GM12878 (cell line): ENCODE measurements around the gene PLAAT3. TPM values are rescaled to one million over a fixed set of nuclear protein-coding genes. Genes with fewer than 3 reads are reported as not detected.
"Not testable (repeated sequence)": the region's sequence is repeated elsewhere in the genome, so short reads cannot be mapped to it uniquely, and the experiment has no call there.

Experiments
- ATAC-seq: fragments of 200-7000 bp; cut with Tn5 transposase; 3 replicates; pipeline ENCODE4 v1.9.1; 2020; ENCODE audit warnings: mild to moderate bottlenecking, moderate library complexity
- BruUV-seq: library from RNA; stranded (reverse); fragments of 400-500 nt; replicated peaks from 2 replicates; lab custom pipeline; 2021; lab: Mats Ljungman, UMichigan
- CTCF ChIA-PET: fragments of 300-600 bp; sonication (Branson Sonifier 250); formaldehyde crosslinking; extraction: SDS; loops from one replicate; lab custom pipeline; 2021; ENCODE audit warnings: inconsistent platforms; lab: Yijun Ruan, JAX
- POLR2A ChIA-PET: fragments of 350-600 bp; formaldehyde crosslinking; extraction: SDS; loops from one replicate; lab custom pipeline; 2021; ENCODE audit warnings: inconsistent platforms; lab: Charles Lee
- RAD21 ChIA-PET: fragments of 300-600 bp; sonication (Branson Sonifier 250); formaldehyde crosslinking; loops from one replicate; lab custom pipeline; 2023; ENCODE audit warnings: antibody characterized with exemption; ENCODE audit not compliant: unreplicated experiment; lab: Charles Lee
- SMC1A ChIA-PET: fragments of 300-600 bp; sonication (Branson Sonifier 250); formaldehyde crosslinking; loops from one replicate; lab custom pipeline; 2023; ENCODE audit not compliant: unreplicated experiment, uncharacterized antibody; lab: Charles Lee
- DNase-seq: peaks from one replicate; pipeline ENCODE4 v3.0.0-alpha.2; 2011; ENCODE audit warnings: low read depth, low spot score
- FAIRE-seq: peaks from 3 replicates; lab custom pipeline; 2011; peaks lifted over from hg19 to GRCh38; lab: Jason Lieb, UNC
- H2AFZ ChIP-seq: 2 replicates; pipeline ENCODE4 v1.6.0; 2011; ENCODE audit warnings: low read depth, low read length, control low read depth; ENCODE audit not compliant: control insufficient read depth
- H3K27ac ChIP-seq: 2 replicates; pipeline ENCODE4 v1.5.1; 2011; ENCODE audit warnings: control low read depth; ENCODE audit not compliant: control insufficient read depth, insufficient read depth
- H3K27me3 ChIP-seq, 2 experiments: replicated peaks in 1 of 2; 2 replicates each; pipeline versions ENCODE4 v1.6.0 to v1.6.1; 2011; ENCODE audit warnings: low read length in 1 of 2; ENCODE audit not compliant: control insufficient read depth in 2 of 2, insufficient read depth in 2 of 2
- H3K36me3 ChIP-seq, 2 experiments: 2 replicates each; pipeline ENCODE4 v1.5.1; 2011; ENCODE audit warnings: low read length in 1 of 2; ENCODE audit not compliant: control insufficient read depth in 2 of 2, insufficient read depth in 2 of 2
- H3K4me1 ChIP-seq: 2 replicates; pipeline ENCODE4 v1.6.1; 2011; ENCODE audit warnings: mild to moderate bottlenecking, low read length, moderate library complexity, mixed read lengths; ENCODE audit not compliant: control insufficient read depth, insufficient read depth
- H3K4me2 ChIP-seq: 2 replicates; pipeline ENCODE4 v1.6.0; 2011; ENCODE audit warnings: control low read depth; ENCODE audit not compliant: control insufficient read depth, insufficient read depth
- H3K4me3 ChIP-seq: fragments of 200-600 bp; sonication (generic); 2 replicates; pipeline ENCODE4 v1.5.1; 2016
- H3K79me2 ChIP-seq: 2 replicates; pipeline ENCODE4 v1.6.0; 2011; ENCODE audit warnings: low read length; ENCODE audit not compliant: control insufficient read depth, insufficient read depth
- H3K9ac ChIP-seq: 2 replicates; pipeline ENCODE4 v1.8.0; 2011; ENCODE audit warnings: low read length, control low read depth, mixed read lengths; ENCODE audit not compliant: control insufficient read depth, insufficient read depth
- H3K9me3 ChIP-seq: replicated peaks from 3 replicates; pipeline ENCODE4 v1.5.1; 2011; ENCODE audit warnings: mild to moderate bottlenecking, low read length; ENCODE audit not compliant: control insufficient read depth, insufficient read depth
- H4K20me1 ChIP-seq: 2 replicates; pipeline ENCODE4 v1.6.0; 2011; ENCODE audit not compliant: control insufficient read depth, insufficient read depth
- ASH2L ChIP-seq: fragments of 300-600, 200-600 bp; sonication (generic); IDR thresholded peaks from 2 replicates; pipeline ENCODE4 v1.6.1; 2017; ENCODE audit warnings: low read depth, mild to moderate bottlenecking, borderline replicate concordance
- MEF2A ChIP-seq: IDR thresholded peaks from 2 replicates; pipeline ENCODE4 v1.6.1; 2011; ENCODE audit warnings: low read depth, mild to moderate bottlenecking, low read length, moderate library complexity; ENCODE audit not compliant: insufficient read depth
- SUPT20H ChIP-seq: IDR thresholded peaks from 2 replicates; pipeline ENCODE4 v1.6.1; 2011; ENCODE audit warnings: low read depth, mild to moderate bottlenecking, low read length, moderate library complexity, borderline replicate concordance; ENCODE audit not compliant: control insufficient read depth
- WRNIP1 ChIP-seq: IDR thresholded peaks from 2 replicates; pipeline ENCODE4 v1.6.1; 2011; ENCODE audit warnings: low read depth, low read length, improper control_type of control experiment, borderline replicate concordance
- ZNF384 ChIP-seq: IDR thresholded peaks from 2 replicates; pipeline ENCODE4 v1.6.1; 2012; ENCODE audit warnings: low read depth, mild to moderate bottlenecking, low read length, improper control_type of control experiment, borderline replicate concordance
- WGBS: methylation state at CpG from one replicate; pipeline ENCODE4 v1.1.6; 2016; ENCODE audit warnings: low lambda C conversion rate; ENCODE audit not compliant: insufficient replicate concordance, insufficient coverage; ENCODE audit errors: missing lambda C conversion rate; 5-methylcytosine and 5-hydroxymethylcytosine counted together
- in situ Hi-C: fragments of 300-500 bp; cut with MboI; formaldehyde crosslinking; loops from 9 replicates; pipeline ENCODE4 v1.14.3; 2018; ENCODE audit warnings: mixed read lengths
- intact Hi-C: fragments of 100-400 bp; cut with micrococcal nuclease; formaldehyde crosslinking; loops from one replicate; pipeline ENCODE4 v1.14.2; 2022; ENCODE audit not compliant: unreplicated experiment
- polyA plus RNA-seq, 11 experiments: library from polyadenylated mRNA; depleted of rRNA in 4 of 11; unstranded in 6 of 11; stranded (reverse) in 5 of 11; fragments of >200 nt; fragmentation: Nextera tagmentation in 4 of 11; fragmentation: Illumina TruSeq in 1 of 11; extraction: Ambion mirVana in 4 of 11; extraction: Trizol in 1 of 11; gene quantifications; 1 replicate in 1 of 11; 2 replicates in 10 of 11; pipeline versions ENCODE4 v1.2.1 to v1.2.3, GENCODE V29; 2011 to 2016; ENCODE audit warnings: inconsistent platforms in 2 of 11, missing spikeins in 2 of 11, low read depth in 1 of 11
- total RNA-seq, 4 experiments: library from RNA; depleted of rRNA in 3 of 4; stranded (reverse); fragments of >200 nt in 3 of 4; fragmentation: Illumina TruSeq in 1 of 4; extraction: Trizol in 1 of 4; gene quantifications; 2 replicates each; pipeline versions ENCODE4 v1.2.1 to v1.2.3, GENCODE V29; 2013 to 2021
- TF ChIP-seq, protein P1 (sequence below): fragments of 450-650 bp; IDR thresholded peaks from 2 replicates; pipeline ENCODE4 v1.6.1; 2014; ENCODE audit warnings: mild to moderate bottlenecking

Gene PLAAT3
- total and polyA plus RNA-seq, 10 of the 15 experiments (the other 5 are each of a cell fraction or from before 2014, with no cell fraction given) = 4.8 to 37.0 (median 14.8) TPM

DNA sequence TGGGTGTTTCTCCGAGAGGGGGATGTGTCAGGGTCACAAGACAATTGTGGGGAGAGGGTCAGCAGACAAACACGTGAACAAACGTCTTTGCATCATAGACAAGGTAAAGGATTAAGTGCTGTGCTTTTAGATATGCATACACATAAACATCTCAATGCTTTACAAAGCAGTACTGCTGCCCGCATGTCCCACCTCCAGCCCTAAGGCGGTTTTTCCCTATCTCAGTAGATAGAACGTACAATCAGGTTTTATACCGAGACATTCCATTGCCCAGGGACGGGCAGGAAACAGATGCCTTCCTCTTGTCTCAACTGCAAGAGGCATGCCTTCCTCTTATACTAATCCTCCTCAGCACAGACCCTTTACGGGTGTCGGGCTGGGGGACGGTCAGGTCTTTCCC is 86.1 kb downstream of the PLAAT3 start:
- ATAC-seq, H4K20me1 ChIP-seq, CTCF ChIA-PET, H3K9ac ChIP-seq, RAD21 ChIA-PET, H3K9me3 ChIP-seq, H2AFZ ChIP-seq, H3K27ac ChIP-seq, H3K36me3 ChIP-seq, H3K27me3 ChIP-seq, H3K4me2 ChIP-seq, intact Hi-C loops, SMC1A ChIA-PET, DNase-seq, H3K4me1 ChIP-seq, H3K79me2 ChIP-seq, BruUV-seq, FAIRE-seq, POLR2A ChIA-PET, in situ Hi-C loops, H3K4me3 ChIP-seq: not testable (repeated sequence)
- 31% methylated on average over 6 of the region's 11 CpGs for WGBS

- H3K79me2 ChIP-seq = no peaks in the 10 kb centered on the region
- peaks cover 2% of the 10 kb centered on the region; the same call in 2 of the 3 replicates for H3K9me3 ChIP-seq
- 38% methylated on average over 2 of the region's 2 CpGs for WGBS
- no peak overlapping the region for H3K4me2 ChIP-seq
- DNase-seq (no peak), FAIRE-seq (no peak)
- ChIA-PET POLR2A (no interaction called here), RAD21 (no interaction called here), CTCF (no interaction called here)
- no peak overlapping the region for H2AFZ ChIP-seq
- H3K27me3 ChIP-seq = no peaks in the 10 kb centered on the region
- intact Hi-C loops (no loop called here), in situ Hi-C loops (no loop called here)
- H3K4me1 ChIP-seq = peaks cover 4% of the 10 kb centered on the region; the same call in 1 of the 2 replicates
- H3K36me3 ChIP-seq = no peaks in the 10 kb centered on the region
- no TSS peak for BruUV-seq
- no peak overlapping the region for H3K27ac ChIP-seq
- TF ChIP-seq ASH2L = no peak
- no peak for TF ChIP-seq WRNIP1
- no peak for TF ChIP-seq ZNF384
- no peak for TF ChIP-seq MEF2A
- TF ChIP-seq, protein P1, sequence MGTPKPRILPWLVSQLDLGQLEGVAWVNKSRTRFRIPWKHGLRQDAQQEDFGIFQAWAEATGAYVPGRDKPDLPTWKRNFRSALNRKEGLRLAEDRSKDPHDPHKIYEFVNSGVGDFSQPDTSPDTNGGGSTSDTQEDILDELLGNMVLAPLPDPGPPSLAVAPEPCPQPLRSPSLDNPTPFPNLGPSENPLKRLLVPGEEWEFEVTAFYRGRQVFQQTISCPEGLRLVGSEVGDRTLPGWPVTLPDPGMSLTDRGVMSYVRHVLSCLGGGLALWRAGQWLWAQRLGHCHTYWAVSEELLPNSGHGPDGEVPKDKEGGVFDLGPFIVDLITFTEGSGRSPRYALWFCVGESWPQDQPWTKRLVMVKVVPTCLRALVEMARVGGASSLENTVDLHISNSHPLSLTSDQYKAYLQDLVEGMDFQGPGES = no peak
- TF ChIP-seq SUPT20H = no peak
- TF ChIP-seq, all 136 proteins: peak for 0
- Histone ChIP-seq H4K20me1 (no peaks in the 10 kb centered on the region), H3K4me3 (no peak overlapping the region), H3K9ac (no peak overlapping the region)
- SMC1A ChIA-PET = no interaction called here
- no peak for ATAC-seq
Measured at GRCh38 chr11:63527667-63528066, 86.6 kb downstream of the PLAAT3 start.

Other genes starting within 250 kb of the PLAAT3 start
Only the 7 nearest of the 10 such genes appear.
- not detected in 2 replicates for gene PLAAT5, start 123.3 kb downstream of the PLAAT3 start, total RNA-seq (2014; rRNA removed)
- not detected in 2 replicates for gene PLAAT5, start 123.3 kb downstream of the PLAAT3 start, total RNA-seq (2014; rRNA removed; fragmentation: Illumina TruSeq; extraction: Trizol)
- not detected in 2 replicates for gene PLAAT5, start 123.3 kb downstream of the PLAAT3 start, total RNA-seq (2021)
- not detected in 2 replicates for gene PLAAT5, start 123.3 kb downstream of the PLAAT3 start, polyA plus RNA-seq (2011; rRNA removed)
- gene PLAAT5, start 123.3 kb downstream of the PLAAT3 start, polyA plus RNA-seq (2014; fragmentation: Illumina TruSeq; extraction: Trizol) = not detected in 2 replicates
- not detected for gene PLAAT5, start 123.3 kb downstream of the PLAAT3 start, polyA plus RNA-seq (2014; fragmentation: Nextera tagmentation; extraction: Ambion mirVana)
- gene PLAAT5, start 123.3 kb downstream of the PLAAT3 start, polyA plus RNA-seq (2014; rRNA removed) = not detected in 2 replicates
- gene PLAAT5, start 123.3 kb downstream of the PLAAT3 start, polyA plus RNA-seq (2016; fragmentation: Nextera tagmentation; extraction: Ambion mirVana) = not detected
- not detected in 2 replicates for gene LGALS12, start 108.3 kb downstream of the PLAAT3 start, total RNA-seq (2014; rRNA removed)
- gene LGALS12, start 108.3 kb downstream of the PLAAT3 start, total RNA-seq (2014; rRNA removed; fragmentation: Illumina TruSeq; extraction: Trizol) = not detected in 2 replicates
- gene LGALS12, start 108.3 kb downstream of the PLAAT3 start, total RNA-seq (2021) = not detected in 2 replicates
- gene LGALS12, start 108.3 kb downstream of the PLAAT3 start, polyA plus RNA-seq (2011; rRNA removed) = not detected in 2 replicates
- gene LGALS12, start 108.3 kb downstream of the PLAAT3 start, polyA plus RNA-seq (2014; fragmentation: Illumina TruSeq; extraction: Trizol) = not detected in 2 replicates
- gene LGALS12, start 108.3 kb downstream of the PLAAT3 start, polyA plus RNA-seq (2014; fragmentation: Nextera tagmentation; extraction: Ambion mirVana) = not detected
- not detected in 2 replicates for gene LGALS12, start 108.3 kb downstream of the PLAAT3 start, polyA plus RNA-seq (2014; rRNA removed)
- not detected for gene LGALS12, start 108.3 kb downstream of the PLAAT3 start, polyA plus RNA-seq (2016; fragmentation: Nextera tagmentation; extraction: Ambion mirVana)
- gene PLAAT4, start 77.6 kb downstream of the PLAAT3 start, total RNA-seq (2014; rRNA removed) = 12.3 and 13.0 TPM in 2 replicates
- 11.3 and 13.4 TPM in 2 replicates for gene PLAAT4, start 77.6 kb downstream of the PLAAT3 start, total RNA-seq (2014; rRNA removed; fragmentation: Illumina TruSeq; extraction: Trizol)
- 9.9 and 12.6 TPM in 2 replicates for gene PLAAT4, start 77.6 kb downstream of the PLAAT3 start, total RNA-seq (2021)
- gene PLAAT4, start 77.6 kb downstream of the PLAAT3 start, polyA plus RNA-seq (2011; rRNA removed) = 8.1 and 15.5 TPM in 2 replicates
- 11.8 and 12.2 TPM in 2 replicates for gene PLAAT4, start 77.6 kb downstream of the PLAAT3 start, polyA plus RNA-seq (2014; fragmentation: Illumina TruSeq; extraction: Trizol)
- gene PLAAT4, start 77.6 kb downstream of the PLAAT3 start, polyA plus RNA-seq (2014; fragmentation: Nextera tagmentation; extraction: Ambion mirVana) = 10 to 100 TPM; 23.7 to 34.3 TPM
- 13.3 and 13.5 TPM in 2 replicates for gene PLAAT4, start 77.6 kb downstream of the PLAAT3 start, polyA plus RNA-seq (2014; rRNA removed)
- 1 to 10 TPM; 6.0 to 7.1 TPM for gene PLAAT4, start 77.6 kb downstream of the PLAAT3 start, polyA plus RNA-seq (2016; fragmentation: Nextera tagmentation; extraction: Ambion mirVana)
- gene PLAAT2, start 51.1 kb downstream of the PLAAT3 start, total RNA-seq (2014; rRNA removed) = 8.2 and 8.5 TPM in 2 replicates
- 8.2 and 8.6 TPM in 2 replicates for gene PLAAT2, start 51.1 kb downstream of the PLAAT3 start, total RNA-seq (2014; rRNA removed; fragmentation: Illumina TruSeq; extraction: Trizol)
- gene PLAAT2, start 51.1 kb downstream of the PLAAT3 start, total RNA-seq (2021) = 4.6 and 5.2 TPM in 2 replicates
- 2.5 and 4.6 TPM in 2 replicates for gene PLAAT2, start 51.1 kb downstream of the PLAAT3 start, polyA plus RNA-seq (2011; rRNA removed)
- gene PLAAT2, start 51.1 kb downstream of the PLAAT3 start, polyA plus RNA-seq (2014; fragmentation: Illumina TruSeq; extraction: Trizol) = 10.8 and 13.4 TPM in 2 replicates
- 10 to 100 TPM; 15.7 to 25.9 TPM for gene PLAAT2, start 51.1 kb downstream of the PLAAT3 start, polyA plus RNA-seq (2014; fragmentation: Nextera tagmentation; extraction: Ambion mirVana)
- 10.9 and 11.5 TPM in 2 replicates for gene PLAAT2, start 51.1 kb downstream of the PLAAT3 start, polyA plus RNA-seq (2014; rRNA removed)
- gene PLAAT2, start 51.1 kb downstream of the PLAAT3 start, polyA plus RNA-seq (2016; fragmentation: Nextera tagmentation; extraction: Ambion mirVana) = 1 to 10 TPM; 5.6 to 5.9 TPM
- gene ATL3, start 56.9 kb upstream of the PLAAT3 start, total RNA-seq (2014; rRNA removed) = 25.4 and 31.2 TPM in 2 replicates
- 28.7 and 29.2 TPM in 2 replicates for gene ATL3, start 56.9 kb upstream of the PLAAT3 start, total RNA-seq (2014; rRNA removed; fragmentation: Illumina TruSeq; extraction: Trizol)
- 33.3 and 36.0 TPM in 2 replicates for gene ATL3, start 56.9 kb upstream of the PLAAT3 start, total RNA-seq (2021)
- 19.4 and 27.7 TPM in 2 replicates for gene ATL3, start 56.9 kb upstream of the PLAAT3 start, polyA plus RNA-seq (2011; rRNA removed)
- 15.3 and 19.0 TPM in 2 replicates for gene ATL3, start 56.9 kb upstream of the PLAAT3 start, polyA plus RNA-seq (2014; fragmentation: Illumina TruSeq; extraction: Trizol)
- 10 to 100 TPM; 12.0 to 15.4 TPM for gene ATL3, start 56.9 kb upstream of the PLAAT3 start, polyA plus RNA-seq (2014; fragmentation: Nextera tagmentation; extraction: Ambion mirVana)
- gene ATL3, start 56.9 kb upstream of the PLAAT3 start, polyA plus RNA-seq (2014; rRNA removed) = 12.4 and 16.0 TPM in 2 replicates
- 10 to 100 TPM; 23.6 to 25.9 TPM for gene ATL3, start 56.9 kb upstream of the PLAAT3 start, polyA plus RNA-seq (2016; fragmentation: Nextera tagmentation; extraction: Ambion mirVana)
- 27.2 and 27.7 TPM in 2 replicates for gene RTN3, start 67.1 kb upstream of the PLAAT3 start, total RNA-seq (2014; rRNA removed)
- 39.1 and 40.6 TPM in 2 replicates for gene RTN3, start 67.1 kb upstream of the PLAAT3 start, total RNA-seq (2014; rRNA removed; fragmentation: Illumina TruSeq; extraction: Trizol)
- gene RTN3, start 67.1 kb upstream of the PLAAT3 start, total RNA-seq (2021) = 52.4 and 56.1 TPM in 2 replicates
- 60.3 and 79.8 TPM in 2 replicates for gene RTN3, start 67.1 kb upstream of the PLAAT3 start, polyA plus RNA-seq (2011; rRNA removed)
- gene RTN3, start 67.1 kb upstream of the PLAAT3 start, polyA plus RNA-seq (2014; fragmentation: Illumina TruSeq; extraction: Trizol) = 64.2 and 87.1 TPM in 2 replicates
- 10 to 100 TPM; 22.9 to 27.3 TPM for gene RTN3, start 67.1 kb upstream of the PLAAT3 start, polyA plus RNA-seq (2014; fragmentation: Nextera tagmentation; extraction: Ambion mirVana)
- 40.6 and 44.1 TPM in 2 replicates for gene RTN3, start 67.1 kb upstream of the PLAAT3 start, polyA plus RNA-seq (2014; rRNA removed)
- gene RTN3, start 67.1 kb upstream of the PLAAT3 start, polyA plus RNA-seq (2016; fragmentation: Nextera tagmentation; extraction: Ambion mirVana) = 10 to 100 TPM; 49.9 to 52.8 TPM
- gene ZFTA, start 154.3 kb upstream of the PLAAT3 start, total RNA-seq (2014; rRNA removed) = 5.5 and 5.6 TPM in 2 replicates
- gene ZFTA, start 154.3 kb upstream of the PLAAT3 start, total RNA-seq (2014; rRNA removed; fragmentation: Illumina TruSeq; extraction: Trizol) = 2.3 and 2.4 TPM in 2 replicates
- gene ZFTA, start 154.3 kb upstream of the PLAAT3 start, total RNA-seq (2021) = 7.3 and 7.9 TPM in 2 replicates
- gene ZFTA, start 154.3 kb upstream of the PLAAT3 start, polyA plus RNA-seq (2011; rRNA removed) = 2.5 and 2.6 TPM in 2 replicates
- 2.0 and 2.2 TPM in 2 replicates for gene ZFTA, start 154.3 kb upstream of the PLAAT3 start, polyA plus RNA-seq (2014; fragmentation: Illumina TruSeq; extraction: Trizol)
- under 1 TPM; 0.39 to 0.99 TPM for gene ZFTA, start 154.3 kb upstream of the PLAAT3 start, polyA plus RNA-seq (2014; fragmentation: Nextera tagmentation; extraction: Ambion mirVana)
- gene ZFTA, start 154.3 kb upstream of the PLAAT3 start, polyA plus RNA-seq (2014; rRNA removed) = 4.4 and 5.5 TPM in 2 replicates
- under 1 TPM; 0.40 to 0.43 TPM for gene ZFTA, start 154.3 kb upstream of the PLAAT3 start, polyA plus RNA-seq (2016; fragmentation: Nextera tagmentation; extraction: Ambion mirVana)